Measurements from ENCODE around the gene PIEZO2. TPM values are rescaled to one million over a fixed set of nuclear protein-coding genes. Genes with fewer than 3 reads are reported as not detected.

Gene PIEZO2
- total and polyA plus RNA-seq, 7 donors, result 0.03 to 0.64 (median 0.13) TPM

GRCh38 chr18:10860928-10861327, 288.4 kb downstream of the PIEZO2 start:
- no peak for ATAC-seq
- no peaks in the 10 kb centered on the region for H3K27me3 ChIP-seq (ENCODE audit: insufficient read depth in 3 of 3, low read length in 2 of 3)
- 57 to 67% (median 65%) methylated on average over 6 of the region's 6 CpGs for WGBS, 3 donors
- no peaks in the 10 kb centered on the region for H3K9me3 ChIP-seq
- H3K4me1 ChIP-seq, result no peaks in the 10 kb centered on the region
- no peak for DNase-seq
- no peaks in the 10 kb centered on the region for H3K36me3 ChIP-seq (ENCODE audit: insufficient read depth in 1 of 2, low read depth in 1 of 2)
- no peak for TF ChIP-seq CTCF (IDR thresholded peaks at IDR 0.05)
- no peak overlapping the region for H3K27ac ChIP-seq
- intact Hi-C loops (cut with DNase I), result no loop called here
- H3K4me3 ChIP-seq, result no peak overlapping the region

GRCh38 chr18:10860382-10860781, 289.0 kb downstream of the PIEZO2 start:
- TF ChIP-seq CTCF (IDR thresholded peaks at IDR 0.05), result no peak
- WGBS, 3 donors, result 59 to 79% (median 70%) methylated on average over 4 of the region's 4 CpGs
- Histone ChIP-seq H3K4me3 (no peak overlapping the region), H3K4me1 (no peaks in the 10 kb centered on the region), H3K27ac (no peak overlapping the region), H3K36me3 (ENCODE audit: insufficient read depth in 1 of 2, low read depth in 1 of 2) (no peaks in the 10 kb centered on the region), H3K27me3 (ENCODE audit: insufficient read depth in 3 of 3, low read length in 2 of 3) (no peaks in the 10 kb centered on the region), H3K9me3 (no peaks in the 10 kb centered on the region)
- intact Hi-C loops (cut with DNase I), result no loop called here
- DNase-seq (no peak), ATAC-seq (no peak)

GRCh38 chr18:10858477-10858876, 290.9 kb downstream of the PIEZO2 start:
- Histone ChIP-seq H3K36me3 (ENCODE audit: insufficient read depth in 1 of 2, low read depth in 1 of 2) (no peaks in the 10 kb centered on the region), H3K27me3 (ENCODE audit: insufficient read depth in 3 of 3, low read length in 2 of 3) (no peaks in the 10 kb centered on the region), H3K4me3 (no peak overlapping the region), H3K9me3 (no peaks in the 10 kb centered on the region), H3K4me1 (no peaks in the 10 kb centered on the region), H3K27ac (no peak overlapping the region)
- ATAC-seq (no peak), DNase-seq (no peak)
- intact Hi-C loops (cut with DNase I), result loop anchor here in 1 of 2 donors (5.0 kb wide), 1 partner anchor 694 kb away; no protein-coding TSS in a partner anchor
- WGBS, 3 donors, result 83 to 87% (median 86%) methylated on average over 4 of the region's 4 CpGs
- no peak for TF ChIP-seq CTCF (IDR thresholded peaks at IDR 0.05)

- H3K9me3 ChIP-seq, result no peaks in the 10 kb centered on the region
- H3K4me3 ChIP-seq, result no peak overlapping the region
- no peaks in the 10 kb centered on the region for H3K4me1 ChIP-seq
- no peak overlapping the region for H3K27ac ChIP-seq
- intact Hi-C loops (cut with DNase I), result loop anchor here in 1 of 2 donors (5.0 kb wide), 1 partner anchor 696 kb away; no protein-coding TSS in a partner anchor
- H3K36me3 ChIP-seq (ENCODE audit: insufficient read depth in 1 of 2, low read depth in 1 of 2), result no peaks in the 10 kb centered on the region
- H3K27me3 ChIP-seq (ENCODE audit: insufficient read depth in 3 of 3, low read length in 2 of 3), result no peaks in the 10 kb centered on the region
- no peak for DNase-seq
- ATAC-seq, result no peak
- WGBS, 3 donors, result 82 to 86% (median 83%) methylated on average over 5 of the region's 5 CpGs
- no peak for TF ChIP-seq CTCF (IDR thresholded peaks at IDR 0.05)
Observed at GRCh38 chr18:10856132-10856531, 293.2 kb downstream of the PIEZO2 start.

All from psoas muscle (tissue), 8 donors.